IPS-11a (cell line): ENCODE data around the gene MCTP2.
"Not testable (repeated sequence)": the region's sequence is repeated elsewhere in the genome, so short reads cannot be mapped to it uniquely, and the experiment has no call there.

Experiments
- H3K4me3 ChIP-seq: one replicate; pipeline ENCODE4 v1.5.1; 2013; ENCODE audit warnings: low read depth, low read length, control low read depth

MCTP2 gene

GRCh38 chr15:94445566-94446160 lies 214.3 kb downstream of the MCTP2 start:
- no peak overlapping the region for H3K4me3 ChIP-seq

- H3K4me3 ChIP-seq = no peak overlapping the region
Measured at GRCh38 chr15:94446441-94446840, 215.1 kb downstream of the MCTP2 start.

- no peak overlapping the region for H3K4me3 ChIP-seq
Measured at GRCh38 chr15:94451466-94451865, 220.1 kb downstream of the MCTP2 start.

- no peak overlapping the region for H3K4me3 ChIP-seq
Measured at GRCh38 chr15:94453227-94453988, 222.0 kb downstream of the MCTP2 start.

GRCh38 chr15:94455297-94455696 lies 223.9 kb downstream of the MCTP2 start:
- H3K4me3 ChIP-seq = no peak overlapping the region

GRCh38 chr15:94456226-94456625 lies 224.9 kb downstream of the MCTP2 start:
- H3K4me3 ChIP-seq = no peak overlapping the region

GRCh38 chr15:94457661-94458060 lies 226.3 kb downstream of the MCTP2 start:
- no peak overlapping the region for H3K4me3 ChIP-seq

- no peak overlapping the region for H3K4me3 ChIP-seq
Measured at GRCh38 chr15:94460624-94461023, 229.3 kb downstream of the MCTP2 start.

GRCh38 chr15:94467034-94467433 lies 235.7 kb downstream of the MCTP2 start:
- H3K4me3 ChIP-seq = no peak overlapping the region

GRCh38 chr15:94470492-94470891 lies 239.1 kb downstream of the MCTP2 start:
- no peak overlapping the region for H3K4me3 ChIP-seq

- no peak overlapping the region for H3K4me3 ChIP-seq
Measured at GRCh38 chr15:94476686-94477085, 245.3 kb downstream of the MCTP2 start.

- H3K4me3 ChIP-seq = no peak overlapping the region
Measured at GRCh38 chr15:94477913-94478553, 246.7 kb downstream of the MCTP2 start.

GRCh38 chr15:94478763-94479162 lies 247.4 kb downstream of the MCTP2 start:
- H3K4me3 ChIP-seq = no peak overlapping the region

- no peak overlapping the region for H3K4me3 ChIP-seq
Measured at GRCh38 chr15:94480289-94480834, 249.0 kb downstream of the MCTP2 start.

GRCh38 chr15:94485148-94485719 lies 253.9 kb downstream of the MCTP2 start:
- H3K4me3 ChIP-seq = no peak overlapping the region

- H3K4me3 ChIP-seq = no peak overlapping the region
Measured at GRCh38 chr15:94487635-94488034, 256.3 kb downstream of the MCTP2 start.

- no peak overlapping the region for H3K4me3 ChIP-seq
Measured at GRCh38 chr15:94493176-94493575, 261.8 kb downstream of the MCTP2 start.

GRCh38 chr15:94493586-94493985 lies 262.2 kb downstream of the MCTP2 start:
- H3K4me3 ChIP-seq = not testable (repeated sequence)

GRCh38 chr15:94494732-94495131 lies 263.4 kb downstream of the MCTP2 start:
- no peak overlapping the region for H3K4me3 ChIP-seq

GRCh38 chr15:94503293-94503692 lies 271.9 kb downstream of the MCTP2 start:
- no peak overlapping the region for H3K4me3 ChIP-seq

GRCh38 chr15:94509259-94509658 lies 277.9 kb downstream of the MCTP2 start:
- no peak overlapping the region for H3K4me3 ChIP-seq

- H3K4me3 ChIP-seq = no peak overlapping the region
Measured at GRCh38 chr15:94522125-94522524, 290.8 kb downstream of the MCTP2 start.
